Activated CD4-positive, alpha-beta T cell treated with anti-CD3 and anti-CD28 coated beads for 48 hours (primary cell): ENCODE measurements around the gene NID2.

Experiments
- DNase-seq: peaks from one replicate; pipeline ENCODE4 v3.0.0-alpha.2; 2020

NID2 gene

DNA sequence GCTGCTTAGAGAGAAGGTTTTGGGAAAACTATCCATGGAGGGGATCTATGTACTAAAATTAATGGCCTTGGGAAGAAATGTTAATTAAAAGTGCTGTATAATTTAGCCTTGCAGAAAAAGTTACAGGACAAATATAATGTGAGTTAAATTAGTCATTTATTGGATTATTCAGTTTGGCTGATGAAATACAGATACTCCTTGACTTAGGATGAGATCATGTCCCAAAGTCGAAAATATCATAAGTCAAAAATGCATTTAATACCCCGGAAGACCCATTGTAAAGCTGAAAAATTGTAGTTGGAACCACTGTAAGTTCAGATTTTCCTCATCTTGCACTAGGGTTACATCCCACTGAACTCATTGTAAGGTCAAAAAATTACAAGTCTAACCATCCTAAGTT, 69.8 kb downstream of the NID2 start:
- DNase-seq: no peak

DNA sequence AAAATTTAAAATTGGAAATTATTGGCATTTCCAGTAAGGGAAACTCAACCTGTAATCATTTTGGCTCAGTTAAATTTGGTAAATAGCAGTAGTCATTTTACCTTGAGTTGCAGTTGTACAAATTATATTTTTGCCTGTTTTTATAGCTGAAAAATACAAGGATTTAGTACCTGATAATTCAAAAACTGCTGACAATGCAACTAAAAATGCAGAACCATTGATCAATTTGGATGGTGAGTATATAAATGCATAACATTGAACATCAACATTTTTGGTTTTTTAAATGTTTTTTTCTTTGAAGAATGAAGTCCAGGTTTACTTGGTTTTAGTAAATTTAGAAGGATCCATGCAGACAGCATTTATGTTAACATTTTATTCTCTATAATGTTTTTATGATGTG, 70.5 kb downstream of the NID2 start:
- DNase-seq: no peak

DNA sequence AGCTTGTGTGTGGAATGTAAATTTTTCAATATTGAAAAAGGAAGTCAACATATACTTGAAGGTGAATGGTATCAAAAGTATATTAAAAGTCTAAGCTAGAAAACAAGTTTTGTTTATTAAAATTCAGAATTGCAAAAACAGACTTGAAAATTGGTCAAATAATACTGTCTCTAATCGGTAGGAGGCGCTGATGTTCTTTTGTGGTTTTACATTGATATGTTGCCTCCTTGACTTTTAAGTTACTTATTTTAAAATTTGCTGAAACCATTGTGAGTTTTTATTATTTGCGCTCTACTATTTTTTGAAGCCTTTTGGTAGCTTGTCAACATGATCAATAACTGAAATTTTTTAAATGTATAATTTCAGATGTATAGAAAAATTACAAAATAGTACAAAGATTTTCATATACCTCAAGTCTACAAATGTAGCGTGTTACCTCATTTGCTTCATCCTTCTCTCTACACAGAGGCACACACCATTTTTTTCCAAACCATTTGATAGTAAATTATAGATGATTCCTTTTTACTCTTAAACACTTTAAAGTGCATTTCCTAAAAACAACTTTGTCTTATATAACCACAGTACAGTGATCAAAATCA, 72.6 kb downstream of the NID2 start:
- no peak for DNase-seq

DNA sequence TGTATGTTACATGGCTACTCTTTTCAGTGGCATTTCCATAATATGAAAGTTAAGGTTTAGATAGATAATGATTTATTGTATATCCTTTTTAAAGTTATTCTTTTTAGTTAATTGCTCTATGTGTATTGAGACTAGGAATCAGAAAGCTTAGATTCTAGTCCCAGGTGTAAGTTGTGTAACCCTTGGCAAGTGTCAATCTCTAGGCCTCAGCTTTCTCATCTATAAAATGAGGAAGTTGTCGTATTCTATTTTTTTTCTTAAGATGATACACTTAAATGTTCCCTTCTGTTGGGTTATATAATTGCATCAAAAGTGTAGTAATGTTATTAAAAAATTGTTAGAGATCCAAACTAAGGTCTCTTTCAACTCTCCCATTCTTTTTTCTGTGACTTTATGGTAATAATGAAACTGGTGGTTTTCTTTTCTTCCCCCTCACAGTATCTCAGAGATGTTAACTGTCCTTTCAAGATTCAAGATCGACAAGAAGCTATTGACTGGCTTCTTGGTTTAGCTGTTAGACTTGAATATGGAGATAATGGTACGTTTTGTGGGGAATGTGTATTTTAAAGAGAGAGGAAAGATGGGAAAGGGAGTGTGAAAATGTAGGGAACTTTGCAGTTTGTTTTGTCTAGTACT, 75.5 kb downstream of the NID2 start:
- no peak for DNase-seq

DNA sequence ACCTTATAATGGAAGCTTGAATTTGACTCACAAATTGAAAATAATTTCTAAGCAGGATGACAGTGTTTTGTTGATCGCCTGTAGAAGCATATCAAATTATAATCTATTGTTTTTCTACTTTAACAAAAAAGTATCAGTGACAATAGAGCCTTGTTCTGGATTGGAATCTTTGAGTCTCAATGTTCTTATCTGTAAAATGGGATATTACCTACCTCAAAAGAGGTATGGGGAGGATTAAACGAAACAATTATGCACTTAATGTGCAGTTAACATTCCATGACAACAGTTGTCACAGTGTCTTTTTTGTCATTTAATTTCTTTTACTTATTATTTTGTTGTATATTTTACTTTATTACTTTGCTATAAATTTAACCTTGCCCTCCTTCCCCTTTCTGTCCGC, 78.4 kb downstream of the NID2 start:
- DNase-seq: no peak

DNA sequence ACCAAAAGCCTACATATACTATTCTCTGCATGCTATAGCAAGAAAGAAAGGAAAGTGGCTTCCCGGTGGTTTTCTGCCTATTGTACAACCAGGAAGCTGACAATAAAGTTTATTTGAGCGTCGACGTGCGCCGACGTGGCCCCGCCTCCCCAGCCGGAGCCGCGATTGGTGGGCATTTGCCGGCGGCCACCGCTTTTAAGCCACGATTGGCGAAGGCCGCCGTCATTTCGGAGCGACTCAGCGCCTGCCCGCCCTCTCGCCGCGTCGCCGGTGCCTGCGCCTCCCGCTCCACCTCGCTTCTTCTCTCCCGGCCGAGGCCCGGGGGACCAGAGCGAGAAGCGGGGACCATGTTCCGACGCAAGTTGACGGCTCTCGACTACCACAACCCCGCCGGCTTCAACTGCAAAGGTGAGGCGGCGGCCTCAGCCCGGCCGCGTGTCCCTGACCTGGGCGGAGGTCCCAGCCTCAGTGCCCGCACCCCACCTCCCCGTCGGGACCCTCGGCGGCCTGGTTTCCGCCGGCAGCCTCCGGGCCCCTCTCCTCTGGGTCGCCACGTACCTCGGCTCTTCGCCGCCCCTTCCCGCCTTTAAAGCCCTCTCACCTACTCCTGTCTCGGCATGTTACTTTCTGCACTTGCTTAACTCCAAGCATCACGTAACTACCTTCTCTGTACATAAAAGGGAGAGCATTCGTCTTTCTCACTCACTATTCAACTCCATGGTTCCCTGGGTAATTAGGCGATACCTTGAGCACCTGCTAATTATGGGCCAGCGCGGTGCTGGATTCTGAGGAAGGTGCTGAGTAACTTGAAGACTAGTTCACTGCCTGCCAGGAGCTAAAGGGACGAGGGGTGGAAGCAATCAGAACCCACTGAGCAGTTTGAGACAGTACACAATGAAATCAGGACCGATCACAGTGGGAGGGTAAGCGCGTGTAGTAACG, 79.3 kb downstream of the NID2 start, which contains the start of gene RTRAF:
Gene RTRAF, plus strand, starts transcription at position 254 of the 942 bp plus-strand sequence. Its CDS starts 94 bp downstream, at position 348.
- peak; percentile 94 for DNase-seq

DNA sequence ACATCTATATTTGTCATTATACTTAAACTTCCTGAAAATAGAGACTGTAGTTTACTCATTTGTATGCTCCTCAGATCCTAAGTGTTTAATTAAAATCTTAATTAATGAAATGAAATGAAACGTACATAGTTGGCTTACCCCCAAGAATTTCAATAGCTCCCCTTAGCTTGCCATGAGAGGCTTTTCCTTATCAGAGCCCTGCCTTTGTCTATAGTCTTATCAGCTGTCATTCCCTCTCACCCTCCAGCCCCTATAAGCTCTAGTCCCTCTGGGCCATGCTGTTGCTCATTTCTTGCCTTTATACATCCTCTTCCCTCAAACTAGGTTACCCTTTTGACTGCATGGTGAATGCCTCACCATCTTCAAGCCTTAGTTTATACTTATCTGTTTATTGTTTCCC, 80.6 kb downstream of the NID2 start:
- DNase-seq: no peak

DNA sequence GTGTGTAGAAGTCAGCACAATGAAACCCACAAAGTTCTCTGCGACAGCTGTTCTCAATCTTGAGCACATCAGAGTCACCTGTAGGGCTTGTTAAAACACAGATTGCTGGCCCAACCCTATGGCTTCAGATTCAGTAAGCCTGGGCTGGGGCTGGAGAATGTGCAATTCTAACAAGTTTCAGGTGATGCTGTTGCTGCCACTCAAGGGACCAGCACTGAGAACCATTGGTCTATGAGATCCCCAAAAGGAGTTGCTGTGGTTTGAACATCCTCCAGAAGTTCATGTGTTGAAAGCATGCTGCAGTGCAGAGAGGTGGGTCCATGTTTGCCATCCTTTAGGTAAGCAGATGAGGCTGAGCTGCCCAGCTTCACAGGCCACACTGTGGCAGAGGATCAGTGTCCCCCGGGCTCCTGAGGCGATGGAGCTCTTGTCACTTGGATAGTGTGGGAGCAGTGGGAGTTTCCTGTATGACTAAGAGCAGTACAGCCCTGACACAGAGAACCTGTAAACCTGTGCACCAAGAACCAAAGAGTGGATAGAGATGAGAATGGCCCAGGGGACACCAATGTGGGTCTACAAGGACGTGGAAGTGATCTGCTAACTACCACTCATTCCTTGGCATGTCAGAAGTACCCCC, 87.5 kb downstream of the NID2 start:
- DNase-seq: peak; percentile 8

DNA sequence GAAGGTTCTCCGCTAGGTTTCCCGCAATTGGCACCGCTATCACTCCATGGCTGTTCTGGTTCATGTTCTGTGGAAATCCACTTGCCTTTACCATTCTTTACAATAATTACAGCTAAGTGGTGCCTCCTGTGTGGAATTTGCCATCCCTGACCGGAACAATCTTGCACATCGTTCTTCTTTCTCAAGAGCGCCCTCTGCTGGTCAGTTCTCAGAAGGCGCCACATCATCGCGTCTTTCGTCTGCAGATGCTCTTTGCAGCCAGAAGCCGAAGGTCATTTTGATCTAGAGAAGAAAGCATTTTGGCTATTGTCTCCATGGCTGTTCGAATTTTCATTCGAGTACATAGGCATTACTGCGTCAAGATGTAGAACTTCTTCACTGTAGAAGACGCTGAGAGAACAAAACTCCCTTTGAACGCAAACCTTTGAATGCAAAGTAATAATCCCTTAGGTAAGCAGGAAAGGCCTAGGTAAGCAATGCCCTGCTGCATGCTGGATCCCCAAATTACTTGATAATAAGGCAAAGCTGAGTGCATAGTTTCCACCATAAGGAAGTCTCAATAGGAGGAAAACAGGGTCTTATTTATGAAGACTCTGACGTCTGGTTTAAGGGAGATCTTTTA, 89.7 kb downstream of the NID2 start:
- DNase-seq: peak; percentile 88

DNA sequence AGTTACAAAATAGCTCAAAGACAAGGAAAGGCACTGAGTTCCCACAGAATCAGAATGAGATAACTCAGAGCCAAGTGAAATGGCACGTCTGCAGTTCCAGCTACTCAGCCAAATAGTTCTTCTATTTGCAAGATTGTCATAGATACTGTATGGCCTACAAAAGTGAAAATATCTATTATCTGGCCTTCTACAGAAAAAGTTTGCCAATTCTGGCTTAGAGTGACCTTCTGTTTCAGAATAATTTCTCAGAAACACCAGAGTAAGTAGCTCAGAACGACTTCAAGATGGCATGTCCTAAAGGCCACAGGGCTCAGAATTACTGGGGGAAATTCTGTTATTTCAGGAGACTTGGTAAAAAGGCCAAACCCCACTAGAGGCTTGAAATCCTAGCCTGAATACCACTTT, 90.2 kb downstream of the NID2 start:
- DNase-seq: no peak

DNA sequence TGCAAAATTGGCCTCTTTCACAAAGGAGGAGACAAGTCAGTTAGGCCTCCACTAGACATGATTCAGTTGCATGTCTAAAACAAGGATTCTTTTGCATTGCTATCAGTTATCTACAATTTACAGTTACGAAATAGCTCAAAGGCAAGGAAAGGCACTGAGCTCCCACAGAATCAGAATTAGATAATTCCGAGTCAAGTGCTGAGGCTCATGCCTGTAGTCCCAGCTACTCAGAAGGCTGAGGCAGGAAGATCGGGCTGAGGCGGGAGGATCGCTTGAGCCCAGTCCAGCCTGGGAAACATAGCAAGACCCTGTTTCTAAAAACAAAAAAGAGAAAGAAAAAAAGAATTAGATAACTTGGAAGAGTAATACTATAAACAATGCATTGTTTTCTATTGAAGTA, 91.8 kb downstream of the NID2 start:
- DNase-seq: no peak

DNA sequence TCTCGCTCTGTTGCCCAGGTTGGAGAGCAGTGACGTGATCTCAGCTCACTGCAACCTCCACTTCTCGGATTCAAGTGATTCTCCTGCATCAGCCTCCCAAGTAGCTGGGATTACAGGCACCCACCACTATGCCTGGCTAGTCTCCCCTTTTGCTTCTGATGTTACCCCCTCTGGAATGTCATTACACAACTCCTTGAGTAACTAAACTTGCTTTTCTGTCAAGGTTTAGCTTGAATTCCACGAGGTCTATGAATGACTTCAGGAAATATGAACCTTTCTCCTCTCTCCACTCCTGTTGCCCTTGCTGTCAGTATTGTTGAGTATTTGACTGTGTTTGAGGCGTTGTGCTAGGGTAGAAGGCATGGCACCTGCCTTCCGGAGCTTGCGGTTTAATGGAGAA, 96.3 kb downstream of the NID2 start:
- DNase-seq: no peak

DNA sequence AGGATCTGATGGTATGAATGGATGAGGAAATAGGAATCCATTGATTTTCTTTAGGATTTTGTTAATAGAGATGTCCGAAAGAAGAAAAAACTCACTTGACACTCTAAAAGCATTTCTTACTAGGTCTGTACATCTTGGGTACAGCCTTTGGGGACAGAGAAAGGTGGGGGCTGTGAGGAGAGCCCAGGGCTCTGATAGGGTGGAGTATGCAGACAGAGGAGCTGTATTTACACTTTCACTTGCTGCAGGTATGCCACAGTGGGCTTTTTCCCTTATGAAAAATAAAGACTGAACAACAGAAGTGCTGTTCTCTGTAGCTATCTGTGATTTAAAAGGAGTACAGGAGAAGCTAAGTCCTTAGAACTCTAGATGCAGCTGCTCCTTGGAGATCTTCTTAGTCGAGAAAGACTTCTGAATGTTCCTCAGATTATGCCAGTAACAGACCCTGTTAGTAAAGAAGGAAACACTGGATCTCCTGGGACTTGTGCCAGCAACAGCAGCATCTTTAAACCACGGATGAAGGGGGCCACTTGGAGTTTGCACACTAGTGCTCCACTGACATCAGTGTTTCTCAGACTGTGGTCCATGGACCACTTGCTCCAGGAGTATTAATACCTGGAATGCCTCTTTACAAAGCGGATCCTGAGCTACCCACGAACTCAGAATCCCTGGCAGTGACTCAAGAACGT, 98.9 kb downstream of the NID2 start:
- no peak for DNase-seq

DNA sequence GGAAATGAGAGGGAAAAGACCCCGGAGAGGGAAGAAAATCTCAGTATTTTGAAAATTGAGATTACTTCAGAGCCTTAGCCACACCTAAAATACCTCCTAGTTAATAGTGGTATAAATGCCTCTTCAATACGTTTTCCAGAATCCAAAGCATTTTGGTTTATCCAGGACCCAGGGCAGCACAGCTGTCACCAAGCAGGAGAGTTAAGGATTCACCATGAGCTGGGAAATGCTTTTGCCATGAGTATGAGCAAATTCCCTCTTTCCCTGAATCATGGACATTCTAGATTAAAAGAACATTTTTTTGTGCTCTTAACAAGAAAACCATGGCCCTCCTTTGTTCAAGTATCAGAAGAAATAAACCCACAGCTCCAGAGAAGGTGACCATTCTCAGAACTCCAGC, 101.3 kb downstream of the NID2 start:
- no peak for DNase-seq

DNA sequence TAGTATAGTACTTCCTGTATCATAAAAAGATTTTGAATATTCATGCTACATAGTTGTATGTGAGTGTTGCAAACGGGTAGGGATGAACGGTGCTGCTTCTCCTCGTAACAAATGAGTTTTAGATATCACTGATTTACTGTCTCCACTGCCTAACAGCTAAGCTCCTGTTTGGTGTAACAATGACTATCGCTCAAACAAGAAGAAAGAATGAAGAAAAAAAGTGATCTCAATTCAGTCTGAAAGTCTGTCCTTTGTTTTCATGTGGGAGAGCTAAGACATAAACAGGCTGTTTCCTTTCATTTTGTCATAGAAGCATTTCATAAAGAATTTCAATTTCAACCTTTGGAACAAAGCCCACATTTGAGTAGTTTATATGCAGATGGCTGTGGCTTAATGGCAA, 105.6 kb downstream of the NID2 start:
- DNase-seq: no peak

DNA sequence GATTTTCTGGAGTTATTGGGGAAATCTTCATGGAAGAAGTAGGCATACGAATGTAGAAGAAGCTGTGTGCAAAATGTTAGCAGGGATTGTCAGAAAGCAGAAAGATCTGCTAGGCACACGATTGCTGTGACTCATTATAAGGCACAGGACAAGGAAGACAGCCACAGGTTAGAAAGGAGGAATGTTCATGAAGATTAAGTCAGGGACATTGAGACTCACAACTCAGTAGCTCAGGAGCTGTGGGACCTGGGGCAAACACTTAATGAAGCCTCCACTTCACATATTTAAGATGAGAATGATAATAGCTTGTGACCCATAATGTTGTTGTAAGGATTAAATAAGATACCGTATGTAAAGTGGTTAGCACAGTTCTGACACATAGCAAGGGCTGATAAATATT, 106.1 kb downstream of the NID2 start:
- no peak for DNase-seq

DNA sequence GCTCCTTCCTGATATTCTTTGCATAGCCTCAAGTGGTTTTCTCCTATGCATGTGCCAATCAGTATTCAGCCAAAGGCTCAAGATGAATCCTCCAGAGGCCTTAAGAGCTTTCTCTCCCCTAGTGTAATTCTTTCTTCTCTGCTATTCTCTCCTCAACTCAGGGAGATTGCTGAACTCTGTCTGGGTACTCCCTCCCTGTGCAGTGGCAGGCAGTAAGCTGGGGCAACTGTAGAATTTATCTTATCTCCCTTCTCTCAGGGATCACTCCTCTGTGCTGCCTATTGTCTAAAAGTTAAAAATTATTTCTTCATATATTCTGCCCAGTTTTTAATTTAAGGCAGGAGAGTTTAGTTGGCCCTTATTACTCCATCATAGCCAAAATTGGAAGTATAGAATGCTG, 108.0 kb downstream of the NID2 start:
- no peak for DNase-seq

DNA sequence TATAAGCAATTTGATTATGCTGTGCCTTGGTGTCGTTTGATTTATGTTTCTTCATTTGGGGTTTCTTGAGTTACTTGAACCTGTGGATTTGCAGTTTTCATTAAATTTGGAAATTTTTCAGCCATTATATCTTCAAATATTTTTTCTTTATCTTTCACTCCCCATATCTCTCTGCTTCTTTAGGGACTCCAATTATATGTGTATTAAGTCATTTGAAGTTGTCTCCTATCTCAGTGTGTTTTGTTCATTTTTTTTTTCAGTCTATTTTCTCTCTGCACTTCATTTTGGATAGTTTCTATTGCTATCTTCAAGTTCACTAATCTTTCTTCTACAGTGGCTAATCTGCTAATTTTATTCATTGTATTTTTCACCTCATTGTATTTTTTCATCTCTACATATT, 108.9 kb downstream of the NID2 start:
- no peak for DNase-seq

DNA sequence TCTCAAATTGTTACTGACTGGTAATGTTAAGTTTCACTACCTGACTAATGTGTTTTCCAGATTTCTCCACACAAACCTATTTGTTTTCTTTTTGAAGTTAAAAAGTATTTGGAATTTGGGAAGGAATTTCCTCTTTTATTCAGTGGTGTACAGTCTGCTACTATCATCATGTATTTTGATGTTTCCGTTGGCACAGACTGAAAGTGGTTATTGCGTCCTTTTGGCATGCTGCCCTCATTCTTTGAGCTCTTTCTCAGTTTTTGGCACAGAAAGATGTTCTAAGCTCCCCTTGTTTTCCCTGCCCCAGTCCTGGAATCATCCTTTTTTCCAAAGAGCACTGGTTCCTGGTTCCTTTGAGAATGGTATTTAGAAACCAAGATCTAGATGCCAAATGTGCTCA, 110.9 kb downstream of the NID2 start:
- DNase-seq: no peak
